ENCODE measurements around the gene FAM240B. TPM values are rescaled to one million over a fixed set of nuclear protein-coding genes. Genes with fewer than 3 reads are reported as not detected.

FAM240B gene
- total RNA-seq, 4 donors from 2014 or later: not detected

DNA sequence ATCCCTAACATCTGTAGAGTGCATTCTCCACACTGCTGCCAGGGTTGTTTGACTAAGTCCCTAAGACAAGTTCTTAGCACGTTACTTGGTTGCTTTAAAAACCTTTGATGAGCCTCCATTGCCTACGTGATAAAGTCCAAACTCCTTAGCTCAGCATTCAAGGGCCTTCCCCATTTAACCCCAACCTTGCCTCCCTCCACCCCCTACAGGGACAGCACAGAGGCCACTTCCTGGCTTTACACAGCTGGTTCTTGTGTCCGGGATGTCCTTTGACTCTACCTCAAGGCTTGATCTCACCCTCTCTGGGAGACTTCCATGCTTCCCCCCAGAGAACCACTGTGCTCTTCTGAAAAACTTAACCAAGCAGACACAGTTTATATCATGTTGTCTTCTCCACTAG lies 29.4 kb downstream of the FAM240B start:
- Histone ChIP-seq H3K27me3 (no peaks in the 10 kb centered on the region), H3K9me3 (no peaks in the 10 kb centered on the region), H3K4me3 (no peak overlapping the region), H3K27ac (replicated peaks in 1 of 4) (peak overlapping the region; percentile 7 to 35 (median 22)), H3K36me3 (no peaks in the 10 kb centered on the region), H3K4me1 (peaks cover 10 to 35% (median 32%) of the 10 kb centered on the region in 4 donors)
- DNase-seq (ENCODE audit: extremely low spot score): no peak
- intact Hi-C loops (cut with DNase I): no loop called here
- TF ChIP-seq, protein P1, sequence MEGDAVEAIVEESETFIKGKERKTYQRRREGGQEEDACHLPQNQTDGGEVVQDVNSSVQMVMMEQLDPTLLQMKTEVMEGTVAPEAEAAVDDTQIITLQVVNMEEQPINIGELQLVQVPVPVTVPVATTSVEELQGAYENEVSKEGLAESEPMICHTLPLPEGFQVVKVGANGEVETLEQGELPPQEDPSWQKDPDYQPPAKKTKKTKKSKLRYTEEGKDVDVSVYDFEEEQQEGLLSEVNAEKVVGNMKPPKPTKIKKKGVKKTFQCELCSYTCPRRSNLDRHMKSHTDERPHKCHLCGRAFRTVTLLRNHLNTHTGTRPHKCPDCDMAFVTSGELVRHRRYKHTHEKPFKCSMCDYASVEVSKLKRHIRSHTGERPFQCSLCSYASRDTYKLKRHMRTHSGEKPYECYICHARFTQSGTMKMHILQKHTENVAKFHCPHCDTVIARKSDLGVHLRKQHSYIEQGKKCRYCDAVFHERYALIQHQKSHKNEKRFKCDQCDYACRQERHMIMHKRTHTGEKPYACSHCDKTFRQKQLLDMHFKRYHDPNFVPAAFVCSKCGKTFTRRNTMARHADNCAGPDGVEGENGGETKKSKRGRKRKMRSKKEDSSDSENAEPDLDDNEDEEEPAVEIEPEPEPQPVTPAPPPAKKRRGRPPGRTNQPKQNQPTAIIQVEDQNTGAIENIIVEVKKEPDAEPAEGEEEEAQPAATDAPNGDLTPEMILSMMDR (IDR thresholded peaks at IDR 0.05): no peak
- no peak for TF ChIP-seq POLR2AphosphoS5 (IDR thresholded peaks at IDR 0.05)
- TF ChIP-seq POLR2A (IDR thresholded peaks at IDR 0.05; ENCODE audit: low read depth): no peak
- no peak for TF ChIP-seq EP300 (IDR thresholded peaks at IDR 0.05)
- WGBS: 37% methylated on average over 3 of the region's 3 CpGs

DNA sequence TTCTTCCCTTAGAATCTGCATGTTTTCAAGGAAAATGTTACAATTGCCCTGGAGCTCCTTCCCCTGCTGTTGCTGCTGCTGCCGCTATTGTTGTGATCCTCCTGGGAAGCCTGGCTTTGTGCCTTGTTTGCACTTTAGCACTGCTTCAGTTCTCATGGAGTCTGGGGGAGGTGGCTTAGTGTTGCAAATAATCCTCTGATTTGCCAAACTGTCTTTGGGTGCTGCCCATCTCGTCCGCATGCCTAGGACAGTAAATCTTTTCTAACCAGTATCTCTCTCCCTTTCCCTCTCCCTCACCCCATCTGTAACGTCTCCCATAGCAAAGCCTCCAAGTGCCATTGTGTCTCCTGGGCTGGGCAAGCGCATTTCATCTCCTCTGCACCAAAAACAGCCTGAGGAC lies 30.3 kb downstream of the FAM240B start:
- TF ChIP-seq POLR2A (IDR thresholded peaks at IDR 0.05; ENCODE audit: low read depth): no peak
- no peak for DNase-seq (ENCODE audit: extremely low spot score)
- H3K4me1 ChIP-seq: peaks cover 10 to 35% (median 32%) of the 10 kb centered on the region in 4 donors
- WGBS: 18% methylated on average over 5 of the region's 5 CpGs
- H3K9me3 ChIP-seq: no peaks in the 10 kb centered on the region
- H3K27me3 ChIP-seq: no peaks in the 10 kb centered on the region
- peak overlapping the region; percentile 7 to 54 (median 32) for H3K27ac ChIP-seq (replicated peaks in 1 of 4)
- H3K4me3 ChIP-seq: no peak overlapping the region
- no peaks in the 10 kb centered on the region for H3K36me3 ChIP-seq
- intact Hi-C loops (cut with DNase I): no loop called here

DNA sequence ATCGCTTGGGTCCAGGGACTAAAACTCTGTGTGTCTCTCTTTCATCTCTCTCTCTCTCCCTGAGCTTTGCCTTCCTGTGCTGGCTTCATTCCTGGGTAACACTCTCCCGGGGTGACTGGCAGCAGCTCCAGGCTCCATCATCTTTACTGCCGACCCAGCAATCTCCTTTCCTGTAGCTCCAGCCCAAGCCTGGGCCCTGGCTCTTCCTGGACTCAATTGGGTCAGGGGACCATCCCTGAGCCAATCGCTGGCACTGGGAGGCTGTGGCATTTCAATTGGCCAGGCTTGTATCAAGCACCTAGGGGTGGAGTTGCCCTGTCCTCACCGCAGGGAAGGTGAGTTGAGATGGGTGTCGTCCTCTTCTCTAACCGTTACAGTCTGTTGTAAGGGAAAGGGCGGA lies 31.9 kb downstream of the FAM240B start:
- intact Hi-C loops (cut with DNase I): no loop called here
- DNase-seq (ENCODE audit: extremely low spot score): no peak
- TF ChIP-seq POLR2A (IDR thresholded peaks at IDR 0.05; ENCODE audit: low read depth): no peak
- TF ChIP-seq, protein P1 (IDR thresholded peaks at IDR 0.05): no peak
- TF ChIP-seq EP300 (IDR thresholded peaks at IDR 0.05): no peak
- no peak for TF ChIP-seq POLR2AphosphoS5 (IDR thresholded peaks at IDR 0.05)
- H3K27ac ChIP-seq (replicated peaks in 1 of 4): peak overlapping the region; percentile 23 to 61 (median 43)
- no peaks in the 10 kb centered on the region for H3K9me3 ChIP-seq
- WGBS: 77% methylated on average over 8 of the region's 8 CpGs
- no peaks in the 10 kb centered on the region for H3K36me3 ChIP-seq
- peaks cover 11 to 35% (median 32%) of the 10 kb centered on the region in 4 donors for H3K4me1 ChIP-seq
- no peaks in the 10 kb centered on the region for H3K27me3 ChIP-seq
- H3K4me3 ChIP-seq: peak overlapping the region; percentile 5 to 44 (median 27)

DNA sequence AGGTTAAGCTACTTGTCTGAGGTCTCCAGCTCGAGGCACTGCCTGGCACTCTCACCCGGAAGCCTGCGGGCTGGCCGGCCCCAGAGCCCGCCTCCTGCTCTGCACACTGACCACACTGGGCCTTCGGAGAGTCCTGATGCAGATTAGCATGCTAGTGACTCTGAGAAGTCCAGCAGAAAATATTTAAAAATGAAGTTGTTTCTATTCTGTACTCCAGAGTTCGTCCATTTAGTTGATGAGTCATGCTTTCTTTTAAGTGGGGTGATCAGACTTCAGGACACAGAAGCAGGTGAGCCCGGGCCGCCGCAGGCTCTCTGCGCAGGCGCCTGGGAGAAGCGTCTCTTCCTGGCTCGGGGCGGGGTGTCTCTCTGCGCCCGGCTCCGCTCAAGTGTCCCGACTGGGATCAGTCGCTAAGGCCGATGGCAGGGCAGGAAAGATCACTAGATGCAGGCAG lies 32.5 kb downstream of the FAM240B start:
- peak overlapping the region in 3 of 4 donors; percentile 40 to 61 (median 46) for H3K27ac ChIP-seq (replicated peaks in 1 of 4)
- DNase-seq (ENCODE audit: extremely low spot score): no peak
- H3K4me3 ChIP-seq: peak overlapping the region; percentile 5 to 44 (median 27)
- no peaks in the 10 kb centered on the region for H3K27me3 ChIP-seq
- TF ChIP-seq, protein P1 (IDR thresholded peaks at IDR 0.05): no peak
- TF ChIP-seq POLR2AphosphoS5 (IDR thresholded peaks at IDR 0.05): no peak
- TF ChIP-seq EP300 (IDR thresholded peaks at IDR 0.05): no peak
- TF ChIP-seq POLR2A (IDR thresholded peaks at IDR 0.05; ENCODE audit: low read depth): no peak
- H3K9me3 ChIP-seq: no peaks in the 10 kb centered on the region
- no peaks in the 10 kb centered on the region for H3K36me3 ChIP-seq
- intact Hi-C loops (cut with DNase I): no loop called here
- whole genome bisulfite sequencing: 32% methylated on average over 4 of the region's 21 CpGs
- H3K4me1 ChIP-seq: peaks cover 13 to 35% (median 33%) of the 10 kb centered on the region in 4 donors

DNA sequence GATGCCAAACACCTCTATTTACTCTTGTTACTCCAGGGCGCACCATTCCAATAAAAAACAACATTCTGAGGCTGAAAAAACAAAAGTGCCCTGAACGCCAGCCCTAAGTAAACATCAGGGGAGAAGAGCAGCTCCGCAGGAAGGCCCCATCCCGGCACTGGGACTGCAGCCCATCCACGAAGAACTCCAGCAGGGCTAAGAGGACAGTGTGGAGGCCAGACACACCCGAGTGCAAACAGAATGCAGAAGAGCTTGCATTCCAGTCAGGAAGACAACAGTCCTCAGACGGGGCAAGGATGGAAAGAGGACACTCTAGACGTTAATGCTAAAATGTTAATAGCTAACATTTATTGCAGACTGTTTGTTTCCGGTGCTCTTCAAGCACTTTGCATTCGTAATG lies 33.0 kb downstream of the FAM240B start:
- Histone ChIP-seq H3K27ac (replicated peaks in 1 of 4) (peak overlapping the region in 2 of 4 donors; percentile 40 to 61), H3K36me3 (no peaks in the 10 kb centered on the region), H3K4me1 (peaks cover 13 to 37% (median 34%) of the 10 kb centered on the region in 4 donors), H3K9me3 (no peaks in the 10 kb centered on the region), H3K4me3 (peak overlapping the region in 3 of 4 donors; percentile 22 to 44 (median 32)), H3K27me3 (no peaks in the 10 kb centered on the region)
- WGBS: 49% methylated on average over 10 of the region's 10 CpGs
- TF ChIP-seq POLR2A (IDR thresholded peaks at IDR 0.05; ENCODE audit: low read depth) (no peak), POLR2AphosphoS5 (IDR thresholded peaks at IDR 0.05) (no peak), EP300 (IDR thresholded peaks at IDR 0.05) (no peak)
- TF ChIP-seq, protein P1 (IDR thresholded peaks at IDR 0.05): no peak
- intact Hi-C loops (cut with DNase I): no loop called here
- DNase-seq (ENCODE audit: extremely low spot score): no peak
